ENCODE data around the gene RNF150. TPM values are rescaled to one million over a fixed set of nuclear protein-coding genes. Genes with fewer than 3 reads are reported as not detected.

The RNF150 gene
- total RNA-seq, 1 experiment from 2014 or later = 4.4 TPM

- Histone ChIP-seq H4K91ac (ENCODE audit: insufficient read length, low read depth, low read length) (no peak overlapping the region), H2BK20ac (ENCODE audit: low read depth, low read length, poor library complexity, severe bottlenecking) (no peak overlapping the region), H3K18ac (ENCODE audit: insufficient read length, low read depth, low read length) (no peak overlapping the region), H3K23ac (ENCODE audit: insufficient read length, low read depth, low read length) (no peak overlapping the region), H3K4ac (ENCODE audit: low read depth, low read length) (no peak overlapping the region), H2BK15ac (ENCODE audit: low read depth, low read length) (no peak overlapping the region), H2BK120ac (ENCODE audit: low read depth, low read length, poor library complexity, severe bottlenecking) (no peak overlapping the region), H3K79me2 (ENCODE audit: insufficient read depth, low read length) (no peaks in the 10 kb centered on the region), H4K8ac (replicated peaks; ENCODE audit: insufficient read length, low read depth, low read length) (no peak overlapping the region), H3K4me2 (ENCODE audit: insufficient read depth, insufficient read length, low read length) (no peak overlapping the region), H4K20me1 (ENCODE audit: control insufficient read depth, insufficient read depth, insufficient read length) (no peaks in the 10 kb centered on the region), H3K4me1 (ENCODE audit: insufficient read depth, low read length) (peaks cover 3% of the 10 kb centered on the region; the same call in 1 of the 2 replicates), H4K5ac (ENCODE audit: insufficient read length, low read depth, low read length) (no peak overlapping the region), H3K56ac (ENCODE audit: insufficient read length, low read depth, low read length) (no peak overlapping the region), H3K9ac (ENCODE audit: extremely low read depth, insufficient read length, low read length) (no peak overlapping the region), H3K27me3 (ENCODE audit: insufficient read depth, low read length) (no peaks in the 10 kb centered on the region), H3K27ac (ENCODE audit: insufficient read length, low read depth, low read length) (no peak overlapping the region), H3K14ac (ENCODE audit: insufficient read depth, low read length) (no peak overlapping the region), H3K79me1 (ENCODE audit: insufficient read depth, low read depth, low read length, poor library complexity, severe bottlenecking) (no peaks in the 10 kb centered on the region), H2BK5ac (ENCODE audit: insufficient read length, low read length) (no peak overlapping the region), H2BK12ac (ENCODE audit: insufficient read length, low read depth, low read length) (no peak overlapping the region), H2AK5ac (ENCODE audit: insufficient read length, low read length) (no peak overlapping the region), H2AFZ (ENCODE audit: low read length) (no peak overlapping the region), H3K9me3 (ENCODE audit: control insufficient read depth, low read depth, low read length) (no peaks in the 10 kb centered on the region), H3T11ph (ENCODE audit: low read length) (no peak overlapping the region), H3K23me2 (ENCODE audit: insufficient read length, low read depth, low read length, poor library complexity, severe bottlenecking) (no peaks in the 10 kb centered on the region)
- H3K9me3 Mint-ChIP-seq = no peaks in the 10 kb centered on the region
- peaks cover 6 to 7% of the 10 kb centered on the region in 2 experiments for H3K4me1 Mint-ChIP-seq
- no peak overlapping the region for H3K27ac Mint-ChIP-seq
- WGBS (ENCODE audit: extremely low coverage, insufficient read length, low lambda C conversion rate) = no CpG with 5 or more reads among the region's 7 CpGs
- H3K27me3 Mint-ChIP-seq (ENCODE audit: low read depth) = no peaks in the 10 kb centered on the region; the same call in 1 of the 2 replicates
- H3K36me3 Mint-ChIP-seq (ENCODE audit: insufficient read depth in 1 of 3, low read depth in 3 of 3) = no peaks in the 10 kb centered on the region
- H3K4me3 Mint-ChIP-seq = no peak overlapping the region
- peak; percentile 84 for TF ChIP-seq CTCF (conservative IDR thresholded peaks at IDR 0.05)
- DNase-seq = peak; percentile 45
Observed at GRCh38 chr4:140861359-140862176, 271.7 kb downstream of the RNF150 start.
